A673 (cell line): Measurements from ENCODE around the gene CLASP1. TPM values are rescaled to one million over a fixed set of nuclear protein-coding genes. Genes with fewer than 3 reads are reported as not detected.

Source experiments
- BruUV-seq: library from RNA; stranded (reverse); fragments of 400-500 nt; replicated peaks from 2 replicates; lab custom pipeline; 2021; lab: Mats Ljungman, UMichigan
- CTCF ChIA-PET: fragments of 300-600 bp; sonication (Branson Sonifier 250); formaldehyde crosslinking; loops from one replicate; lab custom pipeline; 2022; ENCODE audit warnings: antibody characterized with exemption; lab: Charles Lee
- POLR2A ChIA-PET: fragments of 300-600 bp; sonication (Branson Sonifier 250); formaldehyde crosslinking; loops from one replicate; lab custom pipeline; 2022; ENCODE audit warnings: antibody characterized with exemption; ENCODE audit not compliant: low non-redundant PET; lab: Charles Lee
- DNase-seq: peaks from one replicate; pipeline ENCODE4 v3.0.0-alpha.2; 2015; ENCODE audit warnings: low spot score
- H3K27ac ChIP-seq: fragments of 200-600 bp; sonication (generic); 2 replicates; pipeline ENCODE4 v1.5.1; 2016; ENCODE audit warnings: mixed run types, low read depth, mild to moderate bottlenecking, mixed read lengths, antibody characterized with exemption, low read length; ENCODE audit not compliant: poor library complexity, severe bottlenecking
- H3K27me3 ChIP-seq: fragments of 200-600 bp; sonication (generic); replicated peaks from 2 replicates; pipeline ENCODE4 v1.6.1; 2017; ENCODE audit warnings: mixed run types, low read depth, mild to moderate bottlenecking, mixed read lengths, antibody characterized with exemption, low read length; ENCODE audit not compliant: insufficient read depth, poor library complexity
- H3K36me3 ChIP-seq: fragments of 200-600 bp; sonication (generic); 2 replicates; pipeline ENCODE4 v1.6.1; 2016; ENCODE audit warnings: mixed run types, mild to moderate bottlenecking, mixed read lengths, antibody characterized with exemption, low read length; ENCODE audit not compliant: insufficient read depth, poor library complexity, severe bottlenecking
- H3K4me1 ChIP-seq: fragments of 200-600 bp; sonication (generic); 2 replicates; pipeline ENCODE4 v1.6.1; 2017; ENCODE audit warnings: mixed run types, mild to moderate bottlenecking, mixed read lengths, antibody characterized with exemption, low read length; ENCODE audit not compliant: insufficient read depth, poor library complexity, severe bottlenecking
- H3K4me3 ChIP-seq: fragments of 200-600 bp; sonication (generic); 2 replicates; pipeline ENCODE4 v1.5.1; 2016; ENCODE audit warnings: low read depth, mixed run types, mild to moderate bottlenecking, mixed read lengths, low read length; ENCODE audit not compliant: poor library complexity, severe bottlenecking
- H3K9me3 ChIP-seq: fragments of 200-600 bp; sonication (generic); 2 replicates; pipeline ENCODE4 v1.6.1; 2016; ENCODE audit warnings: mixed run types, low read depth, mild to moderate bottlenecking, mixed read lengths, antibody characterized with exemption, low read length; ENCODE audit not compliant: poor library complexity, severe bottlenecking
- CTCF ChIP-seq: fragments of 300-800, 200-600 bp; sonication (generic); conservative IDR thresholded peaks from 2 replicates; pipeline ENCODE4 v1.5.1; 2017; ENCODE audit warnings: low read depth, mild to moderate bottlenecking, antibody characterized with exemption, low read length, moderate library complexity, mixed read lengths
- EZH2 ChIP-seq: fragments of 200-600 bp; sonication (generic); IDR thresholded peaks from 2 replicates; pipeline ENCODE4 v1.6.1; 2017; ENCODE audit warnings: borderline replicate concordance, low read depth, mild to moderate bottlenecking, mixed read lengths, antibody characterized with exemption, low read length; ENCODE audit not compliant: poor library complexity, severe bottlenecking
- intact Hi-C: fragments of 100-400 bp; cut with micrococcal nuclease; formaldehyde crosslinking; loops from one replicate; pipeline ENCODE4 v1.10.0; 2022; ENCODE audit not compliant: unreplicated experiment
- total RNA-seq: library from RNA; stranded (reverse); gene quantifications from 2 replicates; pipeline ENCODE4 v1.2.3, GENCODE V29; 2021

CLASP1 gene
- total RNA-seq, 1 experiment from 2014 or later: 69.1 TPM

GRCh38 chr2:121519732-121520640 lies 129.3 kb downstream of the CLASP1 start:
- Histone ChIP-seq H3K4me3 (no peak overlapping the region), H3K27me3 (no peaks in the 10 kb centered on the region), H3K9me3 (no peaks in the 10 kb centered on the region), H3K36me3 (peaks cover 13% of the 10 kb centered on the region), H3K27ac (no peak overlapping the region), H3K4me1 (no peaks in the 10 kb centered on the region)
- DNase-seq: no peak
- POLR2A ChIA-PET: no interaction called here
- intact Hi-C loops: no loop called here
- TF ChIP-seq CTCF: no peak
- no peak for TF ChIP-seq EZH2
- CTCF ChIA-PET: no interaction called here
- no TSS peak for BruUV-seq

DNA sequence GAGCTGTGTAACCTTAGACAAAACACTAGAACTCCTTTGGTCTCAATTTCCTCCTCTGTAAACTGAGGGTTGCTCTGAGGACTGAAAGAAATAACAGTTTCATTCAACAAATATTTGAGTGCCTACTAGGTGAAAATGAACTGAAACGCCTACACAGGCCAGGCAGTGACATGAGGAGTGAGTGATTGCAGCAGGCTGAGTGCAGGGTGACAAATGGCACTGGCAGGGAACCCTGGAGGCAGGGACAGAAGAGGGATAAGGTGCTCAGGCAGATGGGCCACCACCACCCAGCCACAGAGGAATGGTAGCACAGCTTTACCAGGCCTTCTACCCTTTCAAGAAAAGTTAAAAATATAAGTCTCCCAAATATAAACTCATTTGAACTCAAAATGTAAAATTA lies 130.1 kb downstream of the CLASP1 start:
- DNase-seq: no peak
- no peaks in the 10 kb centered on the region for H3K27me3 ChIP-seq
- no TSS peak for BruUV-seq
- no peaks in the 10 kb centered on the region for H3K9me3 ChIP-seq
- CTCF ChIA-PET: no interaction called here
- TF ChIP-seq EZH2: no peak
- TF ChIP-seq CTCF: no peak
- H3K4me1 ChIP-seq: no peaks in the 10 kb centered on the region
- POLR2A ChIA-PET: no interaction called here
- H3K36me3 ChIP-seq: peaks cover 19% of the 10 kb centered on the region
- no peak overlapping the region for H3K4me3 ChIP-seq
- no peak overlapping the region for H3K27ac ChIP-seq
- intact Hi-C loops: no loop called here

- Histone ChIP-seq H3K27me3 (no peaks in the 10 kb centered on the region), H3K36me3 (peaks cover 8% of the 10 kb centered on the region), H3K9me3 (no peaks in the 10 kb centered on the region), H3K4me1 (no peaks in the 10 kb centered on the region), H3K4me3 (no peak overlapping the region), H3K27ac (no peak overlapping the region)
- intact Hi-C loops: no loop called here
- ChIA-PET POLR2A (no interaction called here), CTCF (no interaction called here)
- TF ChIP-seq CTCF (no peak), EZH2 (no peak)
- BruUV-seq: no TSS peak
- DNase-seq: no peak
These were observed 135.5 kb downstream of the CLASP1 start for GRCh38 chr2:121513597-121514333.
